Umbilical cord (tissue), 2 donors: Measurements from ENCODE around the gene ZNF521. TPM values are rescaled to one million over a fixed set of nuclear protein-coding genes. Genes with fewer than 3 reads are reported as not detected.
"Not testable (repeated sequence)": the region's sequence is repeated elsewhere in the genome, so short reads cannot be mapped to it uniquely, and the experiment has no call there.

Source experiments
- DNase-seq: peaks from one replicate; pipeline ENCODE4 v3.0.0-alpha.2; 2015; ENCODE audit warnings: low spot score
- total RNA-seq: library from RNA; depleted of rRNA; stranded (reverse); fragments of >200 nt; gene quantifications from one replicate; pipeline ENCODE4 v1.2.3, GENCODE V29; 2014; ENCODE audit warnings: low replicate concordance; ENCODE audit not compliant: insufficient read depth

ZNF521 gene
- total RNA-seq, 1 donor from 2014 or later, result 50.6 TPM

GRCh38 chr18:25289001-25289631 lies 62.9 kb downstream of the ZNF521 start:
- peak; percentile 74 for DNase-seq

GRCh38 chr18:25288340-25288938 lies 63.5 kb downstream of the ZNF521 start:
- no peak for DNase-seq

DNA sequence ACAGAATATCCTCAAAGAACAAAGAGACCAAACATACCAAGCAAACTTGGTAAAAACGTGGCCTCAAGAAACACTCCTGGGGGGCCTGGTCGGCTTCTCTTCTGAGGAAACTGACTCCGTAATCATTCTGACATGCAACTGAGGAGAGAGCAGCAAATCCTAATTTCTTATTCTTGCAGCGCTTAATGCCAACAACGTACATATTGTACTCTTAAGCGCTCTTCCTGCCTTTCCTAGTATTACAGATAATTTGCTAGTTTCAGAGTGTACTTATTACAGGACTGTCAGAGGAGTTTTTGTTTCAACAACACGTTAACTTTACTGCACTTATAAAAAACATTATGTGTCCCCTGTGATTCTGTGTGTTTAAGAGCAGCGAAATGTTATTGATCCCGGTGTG lies 64.9 kb downstream of the ZNF521 start:
- DNase-seq, result no peak

DNA sequence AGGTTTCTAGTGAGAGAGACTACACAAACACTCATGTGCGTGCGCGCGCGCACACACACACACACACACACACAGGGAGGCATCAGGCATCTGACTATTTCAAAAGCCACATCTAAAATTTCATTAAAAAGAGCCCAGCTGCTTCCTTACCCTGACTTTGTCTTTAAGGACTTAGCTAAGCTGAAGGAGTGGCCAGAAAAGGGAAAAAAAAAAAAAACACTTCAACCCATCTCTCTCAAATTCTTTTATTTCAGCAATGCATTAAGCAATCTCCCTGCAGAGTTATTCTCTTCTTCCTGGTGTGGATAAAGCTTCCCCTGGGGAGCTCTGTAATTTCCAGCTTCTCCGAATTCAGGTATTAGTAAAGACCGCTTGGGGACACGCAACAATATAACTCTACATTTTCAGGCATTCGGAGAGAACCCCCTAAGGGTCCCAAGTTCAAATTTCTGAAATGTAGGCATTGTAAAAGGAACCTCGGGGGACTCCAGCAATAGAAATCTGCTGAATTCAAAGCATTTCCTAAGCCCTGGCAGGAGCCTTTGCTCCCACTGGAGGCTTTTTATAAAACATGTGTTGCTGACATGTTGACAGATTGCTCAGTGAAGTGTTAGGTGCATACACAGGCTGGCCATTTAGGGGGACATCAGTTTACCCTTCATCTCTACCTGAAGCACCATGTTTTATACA lies 67.0 kb downstream of the ZNF521 start:
- peak; percentile 89 for DNase-seq

GRCh38 chr18:25284281-25284680 lies 67.7 kb downstream of the ZNF521 start:
- no peak for DNase-seq

DNA sequence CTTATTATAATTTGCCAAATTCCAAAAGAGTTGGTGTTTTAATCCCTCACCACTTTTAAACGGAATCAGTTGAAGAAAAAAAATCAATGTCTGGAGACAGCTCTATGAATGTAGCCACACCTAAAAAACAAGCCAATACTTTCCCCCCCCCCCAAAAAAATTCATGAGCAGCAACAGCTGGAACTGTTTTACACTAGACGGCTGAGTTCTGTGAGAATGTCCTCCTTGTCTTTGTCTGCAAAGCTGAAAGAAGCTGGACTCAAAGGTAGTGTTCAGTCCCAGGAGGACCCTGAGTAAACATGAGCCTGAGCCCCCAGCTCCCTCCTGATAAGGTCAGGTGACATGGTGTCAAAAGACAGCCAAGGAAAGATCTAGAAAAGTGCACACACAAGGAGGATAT lies 68.2 kb downstream of the ZNF521 start:
- DNase-seq, result no peak

GRCh38 chr18:25282896-25283703 lies 68.9 kb downstream of the ZNF521 start:
- no peak for DNase-seq

DNA sequence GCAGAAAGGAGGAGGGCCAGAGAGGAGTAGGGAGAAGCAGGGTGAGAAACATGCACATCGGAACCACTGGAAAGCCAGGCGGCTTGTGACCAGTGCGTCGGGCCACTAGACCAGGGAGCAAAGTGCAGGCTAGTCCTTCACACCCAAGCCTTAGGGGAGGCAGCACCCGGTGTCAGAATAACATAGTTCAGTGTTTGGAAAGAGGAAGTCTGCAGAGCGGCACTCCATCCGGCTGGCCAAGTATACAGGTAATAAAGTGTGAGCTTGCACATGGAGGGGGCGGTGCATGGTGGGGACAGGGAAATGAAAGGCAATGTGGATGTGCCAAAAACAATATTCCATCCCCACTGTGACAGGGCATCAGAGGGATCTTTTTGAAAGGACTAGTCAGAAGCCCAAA lies 69.7 kb downstream of the ZNF521 start:
- no peak for DNase-seq

DNA sequence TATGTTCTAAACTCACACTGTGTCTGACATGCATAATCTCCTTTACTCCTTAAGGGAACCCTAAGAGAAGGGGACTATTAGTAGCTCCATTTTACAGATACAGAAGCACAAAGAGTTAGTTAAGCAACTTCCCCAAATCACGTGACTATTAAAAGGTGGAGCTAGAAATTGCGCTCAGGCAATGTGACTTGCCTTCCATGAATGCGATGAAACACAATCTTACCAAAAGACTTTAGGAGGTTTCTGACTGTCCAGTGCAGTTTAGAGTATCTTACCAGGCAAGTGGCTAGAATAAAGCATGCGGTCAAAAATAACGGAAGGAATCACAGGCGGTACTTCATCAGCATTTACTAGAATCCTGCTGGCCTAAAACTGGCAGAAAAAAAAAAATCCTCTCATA lies 70.4 kb downstream of the ZNF521 start:
- DNase-seq, result no peak

DNA sequence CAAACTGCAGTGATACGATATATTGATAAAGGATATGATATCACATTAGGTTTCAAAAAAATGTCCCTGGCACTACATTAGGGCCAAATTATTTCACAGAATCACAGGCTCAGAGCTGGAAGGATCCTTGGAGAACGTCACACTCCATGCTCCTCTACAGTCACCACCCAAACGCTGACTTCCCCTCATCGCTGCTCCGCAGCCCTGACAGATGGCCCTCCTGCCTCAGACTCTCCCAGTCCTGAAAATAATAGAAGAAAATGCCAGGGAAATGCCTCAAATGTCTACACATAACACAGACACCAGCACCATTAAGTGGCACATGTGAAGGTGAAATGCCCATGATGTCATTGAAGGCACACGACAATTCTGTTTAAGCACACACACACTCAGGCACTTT lies 72.0 kb downstream of the ZNF521 start:
- DNase-seq, result no peak

DNA sequence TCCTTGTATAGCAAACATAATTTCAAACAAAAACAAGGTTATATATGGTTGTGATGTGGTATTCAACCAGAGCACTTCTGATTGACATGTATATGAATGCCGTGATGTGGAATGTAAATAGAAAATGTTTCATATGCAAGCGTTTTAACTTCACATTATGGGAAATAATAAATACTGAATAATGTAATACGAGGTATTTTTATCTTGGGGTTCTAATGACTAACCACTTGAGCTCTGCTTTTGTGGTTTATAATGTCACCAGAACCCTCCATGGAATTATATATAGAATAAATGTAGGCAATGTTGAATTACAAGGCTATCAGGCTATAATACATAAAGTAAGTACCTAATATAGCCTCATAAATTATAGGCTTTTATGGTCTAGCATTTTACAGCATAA lies 72.4 kb downstream of the ZNF521 start:
- DNase-seq, result no peak

- no peak for DNase-seq
These were observed 72.8 kb downstream of the ZNF521 start for GRCh38 chr18:25279133-25279532.

- no peak for DNase-seq
These were observed 73.6 kb downstream of the ZNF521 start for GRCh38 chr18:25278394-25278793.

DNA sequence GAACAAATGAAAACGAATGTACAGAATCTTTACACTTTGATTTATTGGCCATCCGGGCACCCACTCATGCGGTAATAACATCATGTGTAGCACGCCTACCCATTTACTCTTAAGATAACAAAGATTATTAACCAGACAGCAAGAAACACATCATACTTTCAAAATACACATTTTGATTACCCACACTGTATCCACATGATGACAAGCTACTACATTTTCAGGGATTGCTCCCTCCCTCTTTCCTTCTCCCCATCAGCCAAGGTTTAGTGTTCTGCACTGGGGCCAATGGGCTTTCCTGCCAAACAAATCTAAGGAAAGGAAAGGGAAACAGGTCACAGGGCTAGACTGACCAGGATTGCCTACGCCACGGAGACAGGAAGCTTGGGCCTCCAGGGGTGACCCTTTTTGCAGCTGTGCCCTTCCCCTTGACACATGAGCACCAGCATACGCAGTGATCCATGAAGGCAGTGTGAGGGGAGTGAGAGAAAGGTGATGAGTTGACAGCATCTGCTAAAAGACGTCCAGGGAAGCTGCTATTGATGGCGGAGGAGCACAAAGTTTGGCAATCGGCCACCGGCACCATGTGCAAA lies 76.5 kb downstream of the ZNF521 start:
- DNase-seq, result no peak

DNA sequence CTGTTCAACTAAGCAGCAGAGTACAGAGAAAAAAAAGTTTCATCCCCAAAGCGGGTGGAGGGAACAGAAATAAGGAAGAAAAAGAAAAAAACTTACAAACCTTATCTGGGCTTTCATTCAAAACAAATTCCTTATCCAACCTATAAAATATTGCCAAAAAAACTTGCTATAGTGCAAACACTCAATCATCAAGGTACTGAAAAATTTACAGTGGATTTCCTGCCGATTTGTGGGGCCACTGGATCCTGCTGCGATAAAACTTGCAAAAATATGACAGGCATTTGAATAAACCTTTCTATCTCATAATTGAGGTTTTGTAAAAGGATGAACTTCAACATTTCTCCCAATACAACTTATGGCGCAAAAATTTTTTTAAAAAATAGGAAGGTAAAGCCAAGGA lies 77.0 kb downstream of the ZNF521 start:
- no peak for DNase-seq

- not testable (repeated sequence) for DNase-seq
These were observed 84.9 kb downstream of the ZNF521 start for GRCh38 chr18:25266931-25267527.

- DNase-seq, result no peak
These were observed 89.0 kb downstream of the ZNF521 start for GRCh38 chr18:25262920-25263319.

DNA sequence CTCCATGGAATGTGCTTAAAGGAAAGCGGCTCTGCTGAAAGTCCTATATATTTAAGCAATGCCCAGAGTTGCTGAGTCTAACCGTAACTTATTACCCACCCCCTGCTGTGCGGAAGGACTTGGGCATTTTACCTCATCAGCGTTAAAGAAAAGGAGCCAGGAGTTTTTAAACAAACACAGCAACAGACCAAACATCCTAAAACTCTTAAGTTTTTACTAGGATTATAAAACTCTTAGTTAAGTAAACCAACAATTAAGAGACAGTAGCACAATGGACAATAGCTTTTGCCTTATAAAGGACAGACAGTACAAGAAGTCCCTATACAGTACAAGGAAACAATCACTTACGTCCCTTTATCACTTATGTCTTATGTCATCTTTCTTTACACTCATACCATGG lies 90.2 kb downstream of the ZNF521 start:
- DNase-seq, result no peak

DNA sequence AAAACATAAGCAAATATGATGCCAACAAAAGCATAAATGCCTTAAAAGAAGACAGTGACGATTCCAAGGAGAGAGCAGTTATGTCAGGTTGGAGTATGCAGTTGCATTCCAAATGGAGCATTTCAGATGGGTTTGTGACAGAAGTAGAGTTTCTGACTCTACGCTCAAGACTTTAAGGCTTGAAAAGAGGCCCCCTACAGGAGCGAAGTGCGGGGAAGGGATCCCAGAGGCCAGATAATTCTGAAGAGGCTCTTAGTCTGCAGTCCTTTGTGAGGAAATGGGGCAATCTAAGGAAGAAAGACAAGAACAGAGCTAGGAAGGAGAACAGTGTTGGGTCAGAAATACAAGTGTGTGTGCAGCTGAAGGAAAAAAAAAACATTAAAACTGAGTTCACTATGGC lies 95.5 kb downstream of the ZNF521 start:
- DNase-seq, result no peak

- DNase-seq, result no peak
These were observed 98.2 kb downstream of the ZNF521 start for GRCh38 chr18:25253779-25254178.

GRCh38 chr18:25253136-25253535 lies 98.8 kb downstream of the ZNF521 start:
- DNase-seq, result no peak

GRCh38 chr18:25251068-25251467 lies 100.9 kb downstream of the ZNF521 start:
- no peak for DNase-seq
